MM.1S (cell line): ENCODE results near the gene LARGE1.

ENCODE experiments used
- CTCF ChIP-seq: fragments of 300-600 bp; sonication (generic); IDR thresholded peaks from 2 replicates; pipeline ENCODE4 v1.5.1; 2016; ENCODE audit warnings: antibody characterized with exemption, low read length, mixed read lengths
- EZH2 ChIP-seq: fragments of 300-600 bp; sonication (generic); optimal IDR thresholded peaks from 2 replicates; pipeline ENCODE3; 2017; ENCODE audit warnings: low read depth, mild to moderate bottlenecking, antibody characterized with exemption, low read length, mixed read lengths
- EZH2phosphoT487 ChIP-seq: fragments of 300-600 bp; sonication (generic); IDR thresholded peaks from 2 replicates; pipeline ENCODE4 v1.6.1; 2018; ENCODE audit warnings: antibody characterized with exemption, low read length

GRCh38 chr22:33542153-33542552 lies 378.1 kb downstream of the LARGE1 start:
- TF ChIP-seq CTCF, result no peak
- TF ChIP-seq EZH2, result no peak
- TF ChIP-seq EZH2phosphoT487, result no peak
